WTC11 (cell line): ENCODE measurements around the gene CEP57. TPM values are rescaled to one million over a fixed set of nuclear protein-coding genes. Genes with fewer than 3 reads are reported as not detected.
"Not testable (repeated sequence)": the region's sequence is repeated elsewhere in the genome, so short reads cannot be mapped to it uniquely, and the experiment has no call there.

ENCODE experiments used
- ATAC-seq: fragments of 200-7000 bp; cut with Tn5 transposase; 2 replicates; pipeline ENCODE4 v1.10.0; 2021; ENCODE audit warnings: mild to moderate bottlenecking, moderate library complexity
- CTCF ChIA-PET: fragments of 300-600 bp; sonication (Branson Sonifier 250); formaldehyde crosslinking; loops from one replicate; lab custom pipeline; 2021; ENCODE audit warnings: antibody characterized with exemption; lab: Charles Lee
- POLR2A ChIA-PET: fragments of 350-600 bp; sonication (Branson Sonifier 250); formaldehyde crosslinking; loops from one replicate; lab custom pipeline; 2021; ENCODE audit warnings: antibody characterized with exemption; lab: Charles Lee
- DNase-seq: peaks from one replicate; pipeline ENCODE4 v3.0.0; 2021; ENCODE audit warnings: low spot score
- H3K27ac Mint-ChIP-seq: 2 replicates; pipeline ENCODE4 v1.8.0; 2021; ENCODE audit warnings: mixed read lengths
- H3K27me3 Mint-ChIP-seq: 2 replicates; pipeline ENCODE4 v1.8.0; 2021; ENCODE audit warnings: low read depth, mild to moderate bottlenecking, moderate library complexity, mixed read lengths
- H3K36me3 Mint-ChIP-seq: 2 replicates; pipeline ENCODE4 v1.8.0; 2021; ENCODE audit warnings: mixed read lengths
- H3K4me1 Mint-ChIP-seq: 2 replicates; pipeline ENCODE4 v1.8.0; 2022; ENCODE audit warnings: mixed read lengths
- H3K4me3 Mint-ChIP-seq: 2 replicates; pipeline ENCODE4 v1.8.0; 2021; ENCODE audit warnings: mild to moderate bottlenecking, moderate library complexity, mixed read lengths
- H3K9me3 Mint-ChIP-seq: 2 replicates; pipeline ENCODE4 v1.8.0; 2021; ENCODE audit warnings: mixed read lengths
- E2F1 ChIP-seq: sonication (generic); formaldehyde crosslinking; IDR thresholded peaks from 2 replicates; pipeline ENCODE4 v1.8.0; 2022; ENCODE audit warnings: mild to moderate bottlenecking, missing genetic modification reagents
- ELF4 ChIP-seq: sonication (generic); formaldehyde crosslinking; IDR thresholded peaks from 2 replicates; pipeline ENCODE4 v1.8.1; 2022; ENCODE audit warnings: low read depth, mild to moderate bottlenecking, moderate library complexity, missing genetic modification reagents
- GRHL2 ChIP-seq: fragments of 250-450 bp; sonication (Bioruptor Pico); IDR thresholded peaks from 2 replicates; pipeline ENCODE4 v1.8.0; 2022; ENCODE audit warnings: mild to moderate bottlenecking, moderate library complexity; ENCODE audit not compliant: insufficient replicate concordance, severe bottlenecking
- HMGA2 ChIP-seq: fragments of 250-450 bp; sonication (Bioruptor Pico); IDR thresholded peaks from 2 replicates; pipeline ENCODE4 v1.4.0; 2021; ENCODE audit warnings: mild to moderate bottlenecking, moderate library complexity
- JUN ChIP-seq: sonication (generic); formaldehyde crosslinking; IDR thresholded peaks from 2 replicates; pipeline ENCODE4 v1.8.0; 2023; ENCODE audit warnings: mild to moderate bottlenecking, missing genetic modification reagents
- MAX ChIP-seq: sonication (generic); formaldehyde crosslinking; IDR thresholded peaks from 2 replicates; pipeline ENCODE4 v1.8.0; 2022; ENCODE audit warnings: mild to moderate bottlenecking, missing genetic modification reagents
- NFE2L1 ChIP-seq: sonication (generic); formaldehyde crosslinking; IDR thresholded peaks from 2 replicates; pipeline ENCODE4 v1.8.1; 2023; ENCODE audit warnings: missing genetic modification reagents
- NR2C2 ChIP-seq: sonication (generic); formaldehyde crosslinking; IDR thresholded peaks from 2 replicates; pipeline ENCODE4 v1.8.0; 2022; ENCODE audit warnings: mild to moderate bottlenecking, missing genetic modification reagents
- NR3C1 ChIP-seq: sonication (generic); formaldehyde crosslinking; conservative IDR thresholded peaks from 2 replicates; pipeline ENCODE4 v1.8.1; 2023; ENCODE audit warnings: low read depth, mild to moderate bottlenecking, missing genetic modification reagents
- PRRX2 ChIP-seq: fragments of 250-450 bp; sonication (Bioruptor Pico); IDR thresholded peaks from 2 replicates; pipeline ENCODE4 v1.8.0; 2021; ENCODE audit warnings: mild to moderate bottlenecking
- SMAD3 ChIP-seq: sonication (generic); formaldehyde crosslinking; IDR thresholded peaks from 2 replicates; pipeline ENCODE4 v1.8.0; 2022; ENCODE audit warnings: missing genetic modification reagents, mild to moderate bottlenecking, borderline replicate concordance
- SMAD4 ChIP-seq: sonication (generic); formaldehyde crosslinking; IDR thresholded peaks from 2 replicates; pipeline ENCODE4 v1.8.0; 2022; ENCODE audit warnings: mild to moderate bottlenecking, missing genetic modification reagents
- SOX15 ChIP-seq: fragments of 250-450 bp; sonication (Bioruptor Pico); IDR thresholded peaks from 2 replicates; pipeline ENCODE4 v1.9.0; 2021; ENCODE audit warnings: mild to moderate bottlenecking
- ZBTB43 ChIP-seq: sonication (generic); formaldehyde crosslinking; IDR thresholded peaks from 2 replicates; pipeline ENCODE4 v1.8.1; 2023; ENCODE audit warnings: mild to moderate bottlenecking, missing genetic modification reagents
- total RNA-seq: library from RNA; stranded (reverse); gene quantifications from 3 replicates; pipeline ENCODE4 v1.2.3, GENCODE V29; 2021
- TF ChIP-seq, protein P1 (sequence below): sonication (generic); formaldehyde crosslinking; IDR thresholded peaks from 2 replicates; pipeline ENCODE4 v1.8.1; 2023; ENCODE audit warnings: mild to moderate bottlenecking, missing genetic modification reagents, borderline replicate concordance

CEP57 gene
- total RNA-seq, 1 experiment from 2014 or later, result 70.7 TPM

- TF ChIP-seq E2F1 (CRISPR knock-in tag) (no peak), ELF4 (CRISPR knock-in tag) (no peak), NR2C2 (no peak), SMAD3 (CRISPR knock-in tag) (no peak), ZBTB43 (CRISPR knock-in tag) (no peak), SOX15 (CRISPR knock-in tag) (no peak)
Observed at GRCh38 chr11:95803973-95804372, 13.7 kb downstream of the CEP57 start (continued).

GRCh38 chr11:95805869-95806268 is 15.6 kb downstream of the CEP57 start:
- POLR2A ChIA-PET, result no interaction called here
- peaks cover 83% of the 10 kb centered on the region for H3K36me3 Mint-ChIP-seq
- H3K9me3 Mint-ChIP-seq, result peaks cover 50% of the 10 kb centered on the region

DNA sequence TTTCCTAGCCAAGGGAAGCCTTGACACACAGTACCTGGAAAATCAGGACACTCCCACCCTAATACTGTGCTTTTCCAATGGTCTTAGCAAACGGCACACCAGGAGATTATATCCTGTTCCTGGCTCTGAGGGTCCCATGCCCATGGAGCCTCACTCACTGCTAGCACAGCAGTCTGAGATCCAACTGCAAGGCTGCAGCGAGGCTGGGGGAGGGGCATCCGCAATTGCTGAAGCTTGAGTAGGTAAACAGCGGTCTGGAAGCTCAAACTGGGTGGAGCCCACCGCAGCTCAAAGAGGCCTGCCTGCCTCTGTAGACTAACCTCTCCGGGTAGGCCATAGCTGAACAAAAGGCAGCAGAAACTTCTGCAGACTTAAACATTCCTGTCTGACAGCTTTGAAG is 16.2 kb downstream of the CEP57 start:
- H3K27ac Mint-ChIP-seq, DNase-seq, POLR2A ChIA-PET, H3K4me1 Mint-ChIP-seq, H3K27me3 Mint-ChIP-seq, H3K4me3 Mint-ChIP-seq, CTCF ChIA-PET, ATAC-seq: not testable (repeated sequence)
- H3K9me3 Mint-ChIP-seq, result peaks cover 53% of the 10 kb centered on the region
- H3K36me3 Mint-ChIP-seq, result peaks cover 84% of the 10 kb centered on the region

More at GRCh38 chr11:95805869-95806268, 15.6 kb downstream of the CEP57 start:
- no peak for ATAC-seq
- no peak for TF ChIP-seq NFE2L1 (CRISPR knock-in tag)
- no peak for TF ChIP-seq HMGA2
- TF ChIP-seq SMAD4, result no peak
- no peak for TF ChIP-seq MAX (CRISPR knock-in tag)
- no peak for TF ChIP-seq PRRX2
- TF ChIP-seq, protein P1, sequence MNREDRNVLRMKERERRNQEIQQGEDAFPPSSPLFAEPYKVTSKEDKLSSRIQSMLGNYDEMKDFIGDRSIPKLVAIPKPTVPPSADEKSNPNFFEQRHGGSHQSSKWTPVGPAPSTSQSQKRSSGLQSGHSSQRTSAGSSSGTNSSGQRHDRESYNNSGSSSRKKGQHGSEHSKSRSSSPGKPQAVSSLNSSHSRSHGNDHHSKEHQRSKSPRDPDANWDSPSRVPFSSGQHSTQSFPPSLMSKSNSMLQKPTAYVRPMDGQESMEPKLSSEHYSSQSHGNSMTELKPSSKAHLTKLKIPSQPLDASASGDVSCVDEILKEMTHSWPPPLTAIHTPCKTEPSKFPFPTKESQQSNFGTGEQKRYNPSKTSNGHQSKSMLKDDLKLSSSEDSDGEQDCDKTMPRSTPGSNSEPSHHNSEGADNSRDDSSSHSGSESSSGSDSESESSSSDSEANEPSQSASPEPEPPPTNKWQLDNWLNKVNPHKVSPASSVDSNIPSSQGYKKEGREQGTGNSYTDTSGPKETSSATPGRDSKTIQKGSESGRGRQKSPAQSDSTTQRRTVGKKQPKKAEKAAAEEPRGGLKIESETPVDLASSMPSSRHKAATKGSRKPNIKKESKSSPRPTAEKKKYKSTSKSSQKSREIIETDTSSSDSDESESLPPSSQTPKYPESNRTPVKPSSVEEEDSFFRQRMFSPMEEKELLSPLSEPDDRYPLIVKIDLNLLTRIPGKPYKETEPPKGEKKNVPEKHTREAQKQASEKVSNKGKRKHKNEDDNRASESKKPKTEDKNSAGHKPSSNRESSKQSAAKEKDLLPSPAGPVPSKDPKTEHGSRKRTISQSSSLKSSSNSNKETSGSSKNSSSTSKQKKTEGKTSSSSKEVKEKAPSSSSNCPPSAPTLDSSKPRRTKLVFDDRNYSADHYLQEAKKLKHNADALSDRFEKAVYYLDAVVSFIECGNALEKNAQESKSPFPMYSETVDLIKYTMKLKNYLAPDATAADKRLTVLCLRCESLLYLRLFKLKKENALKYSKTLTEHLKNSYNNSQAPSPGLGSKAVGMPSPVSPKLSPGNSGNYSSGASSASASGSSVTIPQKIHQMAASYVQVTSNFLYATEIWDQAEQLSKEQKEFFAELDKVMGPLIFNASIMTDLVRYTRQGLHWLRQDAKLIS (CRISPR knock-in tag), result no peak
- TF ChIP-seq NR3C1 (CRISPR knock-in tag), result no peak
- TF ChIP-seq JUN (CRISPR knock-in tag), result no peak
- no peak for TF ChIP-seq GRHL2
- CTCF ChIA-PET, result no interaction called here
- Mint-ChIP-seq H3K4me1 (no peaks in the 10 kb centered on the region), H3K27me3 (no peaks in the 10 kb centered on the region), H3K4me3 (no peak overlapping the region), H3K27ac (no peak overlapping the region)
- no peak for DNase-seq

DNA sequence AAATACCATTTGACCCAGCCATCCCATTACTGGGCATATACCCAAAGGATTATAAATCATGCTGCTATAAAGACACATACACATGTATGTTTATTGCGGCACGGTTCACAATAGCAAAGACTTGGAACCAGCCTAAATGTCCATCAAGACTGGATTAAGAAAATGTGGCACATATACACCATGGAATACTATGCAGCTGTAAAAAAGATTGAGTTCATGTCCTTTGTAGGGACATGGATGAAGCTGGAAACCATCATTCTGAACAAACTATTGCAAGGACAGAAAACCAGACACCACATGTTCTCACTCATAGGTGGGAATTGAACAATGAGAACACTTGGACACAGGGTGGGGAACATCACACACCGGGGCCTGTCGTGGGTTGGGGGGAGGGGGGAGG is 20.8 kb downstream of the CEP57 start:
- peaks cover 46% of the 10 kb centered on the region for H3K9me3 Mint-ChIP-seq
- H3K4me1 Mint-ChIP-seq, H3K27ac Mint-ChIP-seq, ATAC-seq, POLR2A ChIA-PET, H3K27me3 Mint-ChIP-seq, DNase-seq, CTCF ChIA-PET, H3K4me3 Mint-ChIP-seq: not testable (repeated sequence)
- peaks cover 64% of the 10 kb centered on the region for H3K36me3 Mint-ChIP-seq
